IMR-90 (cell line): ENCODE data around the gene RNF112. TPM values are rescaled to one million over a fixed set of nuclear protein-coding genes. Genes with fewer than 3 reads are reported as not detected.
"Not testable (repeated sequence)": the region's sequence is repeated elsewhere in the genome, so short reads cannot be mapped to it uniquely, and the experiment has no call there.

ENCODE experiments used
- ATAC-seq: fragments of 200-7000 bp; cut with Tn5 transposase; 2 replicates; pipeline ENCODE4 v1.9.1; 2020; ENCODE audit warnings: low read depth, mild to moderate bottlenecking, moderate library complexity
- BruUV-seq: library from RNA; stranded (reverse); fragments of 400-500 nt; replicated peaks from 2 replicates; lab custom pipeline; 2021; lab: Mats Ljungman, UMichigan
- CTCF ChIA-PET: fragments of 300-600 bp; formaldehyde crosslinking; extraction: SDS; loops from one replicate; lab custom pipeline; 2021; ENCODE audit warnings: antibody characterized with exemption; lab: Yijun Ruan, JAX
- POLR2A ChIA-PET: fragments of 300-600 bp; sonication (Branson Sonifier 250); formaldehyde crosslinking; loops from one replicate; lab custom pipeline; 2022; ENCODE audit warnings: antibody characterized with exemption; ENCODE audit not compliant: unreplicated experiment; lab: Charles Lee
- DNase-seq: peaks from one replicate; pipeline ENCODE4 v3.0.0; 2013
- H2AFZ ChIP-seq: replicated peaks from 2 replicates; pipeline ENCODE3; 2013; ENCODE audit warnings: low read length, mild to moderate bottlenecking; ENCODE audit not compliant: poor library complexity
- H2AK5ac ChIP-seq: 2 replicates; pipeline ENCODE4 v1.6.1; 2013; ENCODE audit warnings: low read depth, low read length, inconsistent platforms
- H2AK9ac ChIP-seq: replicated peaks from 2 replicates; pipeline ENCODE3; 2013; ENCODE audit warnings: mild to moderate bottlenecking, low read depth, low read length, moderate library complexity; ENCODE audit not compliant: poor library complexity
- H2BK120ac ChIP-seq: 2 replicates; pipeline ENCODE4 v1.6.1; 2013; ENCODE audit warnings: low read depth, low read length, inconsistent platforms
- H2BK15ac ChIP-seq: 3 replicates; pipeline ENCODE4 v1.6.1; 2013; ENCODE audit warnings: low read depth, low read length, inconsistent platforms
- H2BK20ac ChIP-seq: 2 replicates; pipeline ENCODE4 v1.6.1; 2013; ENCODE audit warnings: low read depth, mild to moderate bottlenecking, inconsistent platforms, low read length, moderate library complexity
- H2BK5ac ChIP-seq: 2 replicates; pipeline ENCODE4 v1.6.1; 2013; ENCODE audit warnings: mild to moderate bottlenecking, low read depth, low read length, inconsistent platforms; ENCODE audit not compliant: poor library complexity, severe bottlenecking
- H3K14ac ChIP-seq: replicated peaks from 2 replicates; pipeline ENCODE4 v1.6.1; 2013; ENCODE audit warnings: low read depth, low read length, inconsistent platforms
- H3K18ac ChIP-seq: 2 replicates; pipeline ENCODE4 v1.6.1; 2013; ENCODE audit warnings: low read depth, low read length, control low read depth
- H3K23ac ChIP-seq: 2 replicates; pipeline ENCODE4 v1.6.1; 2013; ENCODE audit warnings: low read depth, low read length, inconsistent platforms
- H3K27ac ChIP-seq: 2 replicates; pipeline ENCODE4 v1.5.1; 2013; ENCODE audit warnings: mild to moderate bottlenecking, control low read depth, low read length; ENCODE audit not compliant: insufficient read depth
- H3K27me3 ChIP-seq: 2 replicates; pipeline ENCODE4 v1.6.1; 2013; ENCODE audit warnings: low read length; ENCODE audit not compliant: control insufficient read depth, insufficient read depth
- H3K36me3 ChIP-seq: 2 replicates; pipeline ENCODE4 v1.6.1; 2013; ENCODE audit warnings: low read length, mixed read lengths; ENCODE audit not compliant: control insufficient read depth, insufficient read depth
- H3K4ac ChIP-seq: 2 replicates; pipeline ENCODE4 v1.6.1; 2013; ENCODE audit warnings: low read depth, low read length, inconsistent platforms
- H3K4me1 ChIP-seq: 2 replicates; pipeline ENCODE4 v1.6.1; 2013; ENCODE audit warnings: low read length, mixed read lengths; ENCODE audit not compliant: control insufficient read depth, insufficient read depth
- H3K4me2 ChIP-seq: 2 replicates; pipeline ENCODE4 v1.6.1; 2013; ENCODE audit warnings: low read depth, mild to moderate bottlenecking, control low read depth, low read length, moderate library complexity
- H3K4me3 ChIP-seq: 2 replicates; pipeline ENCODE4 v1.5.1; 2013; ENCODE audit warnings: low read depth, mild to moderate bottlenecking, control low read depth, low read length, moderate library complexity; ENCODE audit not compliant: insufficient read depth
- H3K56ac ChIP-seq: 2 replicates; pipeline ENCODE4 v1.6.1; 2013; ENCODE audit warnings: low read length, inconsistent platforms; ENCODE audit not compliant: insufficient read depth; ENCODE audit errors: extremely low read depth
- H3K79me1 ChIP-seq, 2 experiments: 2 replicates each; pipeline ENCODE4 v1.6.1; 2013; ENCODE audit warnings: low read length in 2 of 2, inconsistent platforms in 1 of 2, low read depth in 1 of 2
- H3K9ac ChIP-seq: 2 replicates; pipeline ENCODE4 v1.6.1; 2013; ENCODE audit warnings: low read depth, low read length, control low read depth
- H3K9me1 ChIP-seq: 2 replicates; pipeline ENCODE4 v1.6.1; 2013; ENCODE audit warnings: low read length, inconsistent platforms; ENCODE audit not compliant: insufficient read depth
- H3K9me3 ChIP-seq: 2 replicates; pipeline ENCODE4 v1.6.1; 2013; ENCODE audit warnings: low read length; ENCODE audit not compliant: control insufficient read depth, insufficient read depth
- H4K20me1 ChIP-seq: 2 replicates; pipeline ENCODE4 v1.6.1; 2013; ENCODE audit warnings: low read length, inconsistent platforms; ENCODE audit not compliant: insufficient read depth
- H4K5ac ChIP-seq: 2 replicates; pipeline ENCODE4 v1.6.1; 2013; ENCODE audit warnings: mild to moderate bottlenecking, low read depth, low read length, control low read depth
- H4K8ac ChIP-seq, 2 experiments: 2 replicates each; pipeline ENCODE4 v1.6.1; 2013; ENCODE audit warnings: low read depth in 2 of 2, low read length in 2 of 2, control low read depth in 1 of 2, inconsistent platforms in 1 of 2
- H4K91ac ChIP-seq: 2 replicates; pipeline ENCODE4 v1.6.1; 2013; ENCODE audit warnings: low read depth, low read length, inconsistent platforms; ENCODE audit not compliant: insufficient read depth
- WGBS, 2 experiments: methylation state at CpG; one replicate each; pipeline versions ENCODE4 v1.1.5 to v1.1.7; 2013; ENCODE audit warnings: missing lambda C conversion rate in 2 of 2; ENCODE audit not compliant: insufficient read length in 1 of 2; ENCODE audit errors: extremely low coverage in 2 of 2; 5-methylcytosine and 5-hydroxymethylcytosine counted together
- dilution Hi-C: fragments of 300-500 bp; cut with HindIII; formaldehyde crosslinking; loops from one replicate; pipeline ENCODE4 v1.14.3; 2018; ENCODE audit warnings: low sequenced_read_pairs; ENCODE audit not compliant: unreplicated experiment
- in situ Hi-C: fragments of 300-500 bp; cut with MboI; formaldehyde crosslinking; loops from 3 replicates; pipeline ENCODE4 v1.14.3; 2019; ENCODE audit warnings: low sequenced_read_pairs, inconsistent platforms, mixed read lengths
- intact Hi-C: fragments of 100-400 bp; cut with micrococcal nuclease; formaldehyde crosslinking; loops from 2 replicates; pipeline ENCODE4 v1.10.0; 2022
- polyA plus RNA-seq, 3 experiments: library from polyadenylated mRNA; depleted of rRNA; stranded (reverse); fragments of >200 nt; gene quantifications; 2 replicates each; pipeline ENCODE4 v1.2.3, GENCODE V29; 2012; ENCODE audit warnings: low replicate concordance in 1 of 3
- total RNA-seq: library from RNA; depleted of rRNA; stranded (reverse); fragments of >200 nt; gene quantifications from 2 replicates; pipeline ENCODE4 v1.2.3, GENCODE V29; 2012

Gene RNF112
- total and polyA plus RNA-seq, 2 of the 4 experiments (the other 2 are of a cell fraction): 2.5 to 5.7 TPM

DNA sequence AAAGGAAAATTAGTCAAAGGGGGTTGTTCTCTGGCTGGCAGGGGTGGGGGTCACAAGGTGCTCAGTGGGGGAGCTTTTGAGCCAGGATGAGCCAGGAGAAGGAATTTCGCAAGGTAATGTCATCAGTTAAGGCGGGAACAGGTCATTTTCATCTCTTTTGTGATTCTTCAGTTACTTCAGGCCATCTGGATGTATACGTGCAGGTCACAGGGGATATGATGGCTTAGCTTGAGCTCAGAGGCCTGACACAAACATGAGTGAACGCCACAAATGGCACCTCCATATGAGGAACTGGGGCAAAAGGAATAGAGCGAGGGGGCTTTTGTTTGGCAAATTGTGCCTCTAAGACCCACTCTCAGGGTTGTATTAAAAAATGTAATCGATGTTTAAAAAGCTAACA is 47.4 kb downstream of the RNF112 start:
- ChIA-PET CTCF (interaction anchor here (0.7 to 1.2 kb wide), 2 partner anchors 11 to 189 kb away, joined by 3 read pairs; no protein-coding TSS in a partner anchor), POLR2A (interaction anchor here (0.9 kb wide), 1 partner anchor 10 kb away, joined by 3 read pairs; no protein-coding TSS in a partner anchor)
- H3K9me1 ChIP-seq, H3K36me3 ChIP-seq, H2AK9ac ChIP-seq, H2AFZ ChIP-seq, H3K23ac ChIP-seq, H3K4ac ChIP-seq, ATAC-seq, H3K4me2 ChIP-seq, H3K79me1 ChIP-seq, intact Hi-C loops, DNase-seq, in situ Hi-C loops, dilution Hi-C loops, H4K20me1 ChIP-seq, H4K5ac ChIP-seq, H3K4me1 ChIP-seq, H3K9ac ChIP-seq, H2BK5ac ChIP-seq, H3K4me3 ChIP-seq, H3K27ac ChIP-seq, H3K14ac ChIP-seq, BruUV-seq, H3K18ac ChIP-seq, H3K9me3 ChIP-seq, H2BK15ac ChIP-seq, H2BK120ac ChIP-seq, H4K8ac ChIP-seq, H2AK5ac ChIP-seq, H2BK20ac ChIP-seq, H3K56ac ChIP-seq, H4K91ac ChIP-seq: not testable (repeated sequence)
- no CpG with 5 or more reads among the region's 6 CpGs for WGBS, 2 experiments
- H3K27me3 ChIP-seq: peaks cover 37% of the 10 kb centered on the region

DNA sequence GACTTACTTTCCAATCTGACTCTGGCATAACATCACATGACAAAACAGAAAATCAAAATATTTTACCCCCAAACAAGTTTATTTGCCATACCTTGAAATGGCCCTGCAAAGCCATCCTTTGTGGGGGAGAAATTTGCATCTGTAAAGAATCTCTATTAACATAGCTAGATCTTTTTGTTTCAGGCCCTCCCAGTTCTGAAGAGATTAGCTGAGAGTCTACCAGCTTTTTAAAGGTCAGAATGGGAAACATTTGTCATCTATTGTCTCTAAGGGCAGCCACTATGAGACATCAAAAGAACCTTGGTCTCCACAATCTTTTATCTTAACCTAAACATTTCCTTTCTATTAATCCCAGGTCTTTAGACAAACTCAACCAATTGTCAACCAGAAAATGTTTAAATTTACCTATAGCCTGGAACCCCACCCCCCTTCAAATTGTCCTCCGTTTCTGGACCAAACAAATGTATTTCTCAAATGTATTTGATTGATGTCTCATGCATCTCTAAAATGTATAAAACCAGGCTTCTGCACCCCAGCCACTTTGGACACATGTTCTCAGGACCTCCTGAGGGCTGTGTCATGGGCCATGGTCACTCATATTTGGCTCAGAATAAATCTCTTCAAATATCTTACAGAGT is 48.1 kb downstream of the RNF112 start:
- no CpG with 5 or more reads among the region's 1 CpG for WGBS, 2 experiments
- CTCF ChIA-PET: interaction anchor here (0.6 to 1.2 kb wide), 3 partner anchors 12 to 189 kb away, joined by 3 to 5 read pairs (median 3); no protein-coding TSS in a partner anchor
- POLR2A ChIA-PET: interaction anchor here (0.9 kb wide), 1 partner anchor 10 kb away, joined by 3 read pairs; no protein-coding TSS in a partner anchor
- H2AK5ac ChIP-seq, H3K9ac ChIP-seq, H2BK120ac ChIP-seq, H2BK15ac ChIP-seq, H4K91ac ChIP-seq, H3K27ac ChIP-seq, H4K8ac ChIP-seq, intact Hi-C loops, H2AK9ac ChIP-seq, H3K9me1 ChIP-seq, H2BK5ac ChIP-seq, H3K4me3 ChIP-seq, H3K4me2 ChIP-seq, ATAC-seq, H3K4me1 ChIP-seq, H3K36me3 ChIP-seq, H2AFZ ChIP-seq, H3K9me3 ChIP-seq, H3K79me1 ChIP-seq, H4K20me1 ChIP-seq, H3K56ac ChIP-seq, dilution Hi-C loops, H4K5ac ChIP-seq, in situ Hi-C loops, H3K4ac ChIP-seq, BruUV-seq, H2BK20ac ChIP-seq, H3K14ac ChIP-seq, H3K23ac ChIP-seq, DNase-seq, H3K18ac ChIP-seq: not testable (repeated sequence)
- peaks cover 30% of the 10 kb centered on the region for H3K27me3 ChIP-seq
